Keratinocyte (primary cell): Measurements from ENCODE around the gene PGAM2. TPM values are rescaled to one million over a fixed set of nuclear protein-coding genes. Genes with fewer than 3 reads are reported as not detected.

Source experiments
- DNase-seq: peaks from one replicate; pipeline ENCODE4 v3.0.0-alpha.2; 2011; ENCODE audit warnings: low read depth, missing footprints, low spot score
- FAIRE-seq: peaks from 2 replicates; lab custom pipeline; 2011; peaks lifted over from hg19 to GRCh38; lab: Jason Lieb, UNC
- H2AFZ ChIP-seq: 2 replicates; pipeline ENCODE4 v1.6.0; 2012; ENCODE audit warnings: low read length, control low read depth, inconsistent platforms; ENCODE audit not compliant: control insufficient read depth
- H3K27ac ChIP-seq: 2 replicates; pipeline ENCODE4 v1.5.1; 2011; ENCODE audit warnings: low read length; ENCODE audit not compliant: control insufficient read depth, insufficient read depth
- H3K27me3 ChIP-seq: 3 replicates; pipeline ENCODE4 v1.6.0; 2011; ENCODE audit warnings: low read length; ENCODE audit not compliant: control insufficient read depth, insufficient read depth; ENCODE audit errors: extremely low read depth
- H3K36me3 ChIP-seq, 2 experiments: 2 replicates in 1 of 2; 3 replicates in 1 of 2; pipeline ENCODE4 v1.5.1; 2011; ENCODE audit warnings: low read length in 2 of 2, mild to moderate bottlenecking in 1 of 2; ENCODE audit not compliant: control insufficient read depth in 2 of 2, insufficient read depth in 2 of 2; ENCODE audit errors: extremely low read depth in 1 of 2
- H3K4me1 ChIP-seq: 3 replicates; pipeline ENCODE4 v1.5.1; 2011; ENCODE audit warnings: low read length; ENCODE audit not compliant: control insufficient read depth, insufficient read depth; ENCODE audit errors: extremely low read depth
- H3K4me2 ChIP-seq: 3 replicates; pipeline ENCODE4 v1.6.0; 2011; ENCODE audit warnings: low read depth, low read length; ENCODE audit not compliant: control insufficient read depth, insufficient read depth; ENCODE audit errors: extremely low read depth
- H3K4me3 ChIP-seq, 3 experiments: fragments of 200-600 bp in 1 of 3; sonication (generic) in 1 of 3; 2 replicates in 2 of 3; 3 replicates in 1 of 3; pipeline ENCODE4 v1.5.1; 2011 to 2016; ENCODE audit warnings: low read length in 3 of 3, mild to moderate bottlenecking in 3 of 3, control low read depth in 2 of 3, inconsistent platforms in 1 of 3, low read depth in 1 of 3, mixed read lengths in 1 of 3, mixed run types in 1 of 3, moderate library complexity in 1 of 3; ENCODE audit not compliant: control insufficient read depth in 2 of 3, insufficient read depth in 2 of 3; ENCODE audit errors: extremely low read depth in 1 of 3
- H3K79me2 ChIP-seq: 2 replicates; pipeline ENCODE4 v1.6.0; 2012; ENCODE audit warnings: low read length; ENCODE audit not compliant: control insufficient read depth, insufficient read depth
- H3K9ac ChIP-seq: 3 replicates; pipeline ENCODE4 v1.6.0; 2011; ENCODE audit warnings: low read length; ENCODE audit not compliant: control insufficient read depth, insufficient read depth; ENCODE audit errors: extremely low read depth
- H3K9me1 ChIP-seq: 3 replicates; pipeline ENCODE4 v1.6.0; 2011; ENCODE audit warnings: low read length; ENCODE audit not compliant: control insufficient read depth, insufficient read depth; ENCODE audit errors: extremely low read depth
- H3K9me3 ChIP-seq: 2 replicates; pipeline ENCODE4 v1.5.1; 2012; ENCODE audit warnings: low read depth, low read length; ENCODE audit not compliant: control insufficient read depth
- H4K20me1 ChIP-seq: 3 replicates; pipeline ENCODE4 v1.6.0; 2011; ENCODE audit warnings: low read length; ENCODE audit not compliant: control insufficient read depth, insufficient read depth; ENCODE audit errors: extremely low read depth
- EZH2 ChIP-seq: IDR thresholded peaks from one replicate; pipeline ENCODE4 v1.6.1; 2012; ENCODE audit warnings: inconsistent platforms, mild to moderate bottlenecking, low read length, moderate library complexity
- dilution Hi-C: fragments of 300-500 bp; cut with MboI; formaldehyde crosslinking; loops from one replicate; pipeline ENCODE4 v1.7.0; 2020; ENCODE audit warnings: low sequenced_read_pairs; ENCODE audit not compliant: extremely low pct_ligation_motif_present
- polyA plus RNA-seq, 5 experiments: library from polyadenylated mRNA; depleted of rRNA in 3 of 5; stranded (reverse) in 3 of 5; stranded (forward) in 1 of 5; unstranded in 1 of 5; fragments of >200 nt; gene quantifications; 1 replicate in 1 of 5; 2 replicates in 3 of 5; 3 replicates in 1 of 5; pipeline versions ENCODE4 v1.2.1 to v1.2.3, GENCODE V29; 2011 to 2012; ENCODE audit warnings: missing spikeins in 2 of 5, low read depth in 1 of 5, low replicate concordance in 1 of 5
- TF ChIP-seq, protein P1 (sequence below), 3 experiments: IDR thresholded peaks in 1 of 3; conservative IDR thresholded peaks in 1 of 3; optimal IDR thresholded peaks in 1 of 3; 2 replicates in 2 of 3; 3 replicates in 1 of 3; pipeline versions ENCODE3 to v1.5.1; 2011; ENCODE audit warnings: low read length in 3 of 3, mild to moderate bottlenecking in 3 of 3, moderate library complexity in 2 of 3, control low read depth in 1 of 3, inconsistent platforms in 1 of 3; ENCODE audit not compliant: insufficient read depth in 2 of 3; ENCODE audit errors: extremely low read depth in 1 of 3

The PGAM2 gene
- polyA plus RNA-seq, 1 donor (not counting 4 experiments of a cell fraction or from before 2014, with no cell fraction given): not detected

DNA sequence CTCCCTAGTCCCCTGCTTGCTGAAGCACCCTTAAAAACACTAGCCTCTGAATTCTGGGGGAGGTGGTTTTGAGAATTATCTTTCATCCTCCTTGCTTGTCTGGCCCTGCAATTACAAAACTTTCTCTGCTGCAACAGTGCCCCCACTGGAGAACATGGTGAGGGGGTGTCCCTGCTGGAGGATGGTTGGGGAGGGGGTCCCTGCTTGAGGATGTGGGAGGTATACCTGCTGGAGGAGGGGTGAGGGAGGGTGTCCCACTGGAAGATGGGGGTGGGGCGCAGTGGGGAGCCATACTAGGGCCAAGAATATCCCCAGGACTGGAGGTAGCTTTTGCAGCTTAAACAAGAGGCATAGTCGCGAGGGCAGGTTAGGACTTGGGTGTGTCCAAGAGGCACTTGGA, 20.2 kb upstream of the PGAM2 start:
- dilution Hi-C loops: no loop called here
- Histone ChIP-seq H3K9me3 (no peaks in the 10 kb centered on the region), H3K27ac (no peak overlapping the region), H4K20me1 (no peaks in the 10 kb centered on the region), H3K4me2 (no peak overlapping the region), H3K4me1 (peaks cover 11% of the 10 kb centered on the region), H3K9me1 (no peaks in the 10 kb centered on the region), H3K79me2 (no peaks in the 10 kb centered on the region), H3K9ac (no peak overlapping the region), H3K27me3 (no peaks in the 10 kb centered on the region), H2AFZ (no peak overlapping the region), H3K4me3 (no peak overlapping the region), H3K36me3 (peaks cover 0 to 3% of the 10 kb centered on the region in 2 experiments)
- no peak for FAIRE-seq
- TF ChIP-seq EZH2: no peak
- TF ChIP-seq, protein P1, sequence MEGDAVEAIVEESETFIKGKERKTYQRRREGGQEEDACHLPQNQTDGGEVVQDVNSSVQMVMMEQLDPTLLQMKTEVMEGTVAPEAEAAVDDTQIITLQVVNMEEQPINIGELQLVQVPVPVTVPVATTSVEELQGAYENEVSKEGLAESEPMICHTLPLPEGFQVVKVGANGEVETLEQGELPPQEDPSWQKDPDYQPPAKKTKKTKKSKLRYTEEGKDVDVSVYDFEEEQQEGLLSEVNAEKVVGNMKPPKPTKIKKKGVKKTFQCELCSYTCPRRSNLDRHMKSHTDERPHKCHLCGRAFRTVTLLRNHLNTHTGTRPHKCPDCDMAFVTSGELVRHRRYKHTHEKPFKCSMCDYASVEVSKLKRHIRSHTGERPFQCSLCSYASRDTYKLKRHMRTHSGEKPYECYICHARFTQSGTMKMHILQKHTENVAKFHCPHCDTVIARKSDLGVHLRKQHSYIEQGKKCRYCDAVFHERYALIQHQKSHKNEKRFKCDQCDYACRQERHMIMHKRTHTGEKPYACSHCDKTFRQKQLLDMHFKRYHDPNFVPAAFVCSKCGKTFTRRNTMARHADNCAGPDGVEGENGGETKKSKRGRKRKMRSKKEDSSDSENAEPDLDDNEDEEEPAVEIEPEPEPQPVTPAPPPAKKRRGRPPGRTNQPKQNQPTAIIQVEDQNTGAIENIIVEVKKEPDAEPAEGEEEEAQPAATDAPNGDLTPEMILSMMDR (optimal IDR thresholded peaks at IDR 0.05 in 1 of 3, IDR thresholded peaks at IDR 0.05 in 1 of 3, conservative IDR thresholded peaks at IDR 0.05 in 1 of 3; ENCODE audit: extremely low read depth in 1 of 3, insufficient read depth in 2 of 3, low read length in 3 of 3): peak in 2 of 3 experiments; percentile 20 to 42
- no peak for DNase-seq

DNA sequence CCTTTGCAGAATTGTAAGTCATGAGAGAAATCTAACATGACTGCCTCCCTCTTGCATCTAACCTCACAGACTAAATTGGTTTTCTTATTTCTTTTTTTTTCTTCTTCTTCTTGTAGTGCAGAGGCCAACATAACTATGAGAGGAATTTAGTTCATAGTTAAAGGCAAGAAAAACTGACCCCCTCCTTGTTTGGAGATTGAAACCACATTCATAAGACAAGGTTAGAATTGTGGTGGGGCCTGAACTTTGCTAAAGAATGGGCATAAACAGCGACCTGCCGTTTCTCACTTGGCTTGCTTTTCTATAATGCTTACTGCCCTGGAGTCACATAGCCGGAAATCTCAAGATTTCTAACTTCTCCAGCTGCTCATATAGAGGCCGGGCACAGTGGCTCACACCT, 19.3 kb upstream of the PGAM2 start:
- H3K27me3 ChIP-seq: no peaks in the 10 kb centered on the region
- H3K27ac ChIP-seq: no peak overlapping the region
- H3K79me2 ChIP-seq: no peaks in the 10 kb centered on the region
- H3K9ac ChIP-seq: no peak overlapping the region
- DNase-seq (no peak), FAIRE-seq (no peak)
- H3K9me3 ChIP-seq: no peaks in the 10 kb centered on the region
- peaks cover 11% of the 10 kb centered on the region for H3K4me1 ChIP-seq
- no peak for TF ChIP-seq EZH2
- TF ChIP-seq, protein P1 (optimal IDR thresholded peaks at IDR 0.05 in 1 of 3, IDR thresholded peaks at IDR 0.05 in 1 of 3, conservative IDR thresholded peaks at IDR 0.05 in 1 of 3; ENCODE audit: extremely low read depth in 1 of 3, insufficient read depth in 2 of 3, low read length in 3 of 3): no peak
- H4K20me1 ChIP-seq: no peaks in the 10 kb centered on the region
- no peaks in the 10 kb centered on the region for H3K9me1 ChIP-seq
- H3K4me2 ChIP-seq: no peak overlapping the region
- no peak overlapping the region for H2AFZ ChIP-seq
- H3K36me3 ChIP-seq: peaks cover 0 to 4% of the 10 kb centered on the region in 2 experiments
- dilution Hi-C loops: no loop called here
- no peak overlapping the region for H3K4me3 ChIP-seq
